Measurements from ENCODE around the gene CCDC85B. TPM values are rescaled to one million over a fixed set of nuclear protein-coding genes. Genes with fewer than 3 reads are reported as not detected.

The CCDC85B gene
- total RNA-seq, 1 experiment from 2014 or later, result 55.3 TPM

DNA sequence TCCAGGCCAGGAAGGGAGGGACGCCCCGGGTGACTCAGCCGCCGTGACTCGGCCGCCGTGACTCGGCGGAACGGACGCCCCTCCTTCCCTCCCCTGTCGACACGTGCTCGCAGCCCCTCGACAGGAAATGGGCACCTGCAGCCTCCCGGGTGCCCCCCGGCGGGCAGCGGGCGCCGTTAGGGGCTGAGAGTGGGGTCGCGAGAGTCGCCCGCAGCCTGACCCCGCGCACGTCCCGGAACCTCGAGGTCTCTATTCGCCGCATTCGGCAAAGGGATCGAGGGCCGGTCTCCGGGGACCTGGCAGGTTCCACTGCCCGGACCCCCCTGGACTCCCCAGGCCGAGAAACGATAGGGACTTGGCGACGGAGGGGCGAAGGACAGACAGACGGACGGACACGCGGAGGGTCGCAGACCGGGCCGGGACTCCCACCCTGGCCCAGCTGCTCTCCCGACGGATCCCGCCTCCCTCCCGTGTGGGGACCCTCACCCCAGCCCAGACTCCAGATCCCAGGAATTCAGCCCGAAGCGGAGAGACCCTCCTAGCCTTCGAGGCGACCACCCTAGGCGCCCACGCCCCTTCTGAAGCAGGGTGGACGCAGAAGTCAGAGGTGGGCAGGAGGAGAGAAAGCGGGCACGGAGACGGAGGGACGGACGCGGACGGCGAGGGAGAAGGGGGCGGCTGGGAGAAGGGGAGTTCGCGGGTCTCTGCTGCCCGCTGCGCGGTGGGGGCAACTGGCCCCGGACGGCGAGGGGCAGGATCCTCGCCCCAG, 9.1 kb downstream of the CCDC85B start (continued):
- TF ChIP-seq, protein P1, sequence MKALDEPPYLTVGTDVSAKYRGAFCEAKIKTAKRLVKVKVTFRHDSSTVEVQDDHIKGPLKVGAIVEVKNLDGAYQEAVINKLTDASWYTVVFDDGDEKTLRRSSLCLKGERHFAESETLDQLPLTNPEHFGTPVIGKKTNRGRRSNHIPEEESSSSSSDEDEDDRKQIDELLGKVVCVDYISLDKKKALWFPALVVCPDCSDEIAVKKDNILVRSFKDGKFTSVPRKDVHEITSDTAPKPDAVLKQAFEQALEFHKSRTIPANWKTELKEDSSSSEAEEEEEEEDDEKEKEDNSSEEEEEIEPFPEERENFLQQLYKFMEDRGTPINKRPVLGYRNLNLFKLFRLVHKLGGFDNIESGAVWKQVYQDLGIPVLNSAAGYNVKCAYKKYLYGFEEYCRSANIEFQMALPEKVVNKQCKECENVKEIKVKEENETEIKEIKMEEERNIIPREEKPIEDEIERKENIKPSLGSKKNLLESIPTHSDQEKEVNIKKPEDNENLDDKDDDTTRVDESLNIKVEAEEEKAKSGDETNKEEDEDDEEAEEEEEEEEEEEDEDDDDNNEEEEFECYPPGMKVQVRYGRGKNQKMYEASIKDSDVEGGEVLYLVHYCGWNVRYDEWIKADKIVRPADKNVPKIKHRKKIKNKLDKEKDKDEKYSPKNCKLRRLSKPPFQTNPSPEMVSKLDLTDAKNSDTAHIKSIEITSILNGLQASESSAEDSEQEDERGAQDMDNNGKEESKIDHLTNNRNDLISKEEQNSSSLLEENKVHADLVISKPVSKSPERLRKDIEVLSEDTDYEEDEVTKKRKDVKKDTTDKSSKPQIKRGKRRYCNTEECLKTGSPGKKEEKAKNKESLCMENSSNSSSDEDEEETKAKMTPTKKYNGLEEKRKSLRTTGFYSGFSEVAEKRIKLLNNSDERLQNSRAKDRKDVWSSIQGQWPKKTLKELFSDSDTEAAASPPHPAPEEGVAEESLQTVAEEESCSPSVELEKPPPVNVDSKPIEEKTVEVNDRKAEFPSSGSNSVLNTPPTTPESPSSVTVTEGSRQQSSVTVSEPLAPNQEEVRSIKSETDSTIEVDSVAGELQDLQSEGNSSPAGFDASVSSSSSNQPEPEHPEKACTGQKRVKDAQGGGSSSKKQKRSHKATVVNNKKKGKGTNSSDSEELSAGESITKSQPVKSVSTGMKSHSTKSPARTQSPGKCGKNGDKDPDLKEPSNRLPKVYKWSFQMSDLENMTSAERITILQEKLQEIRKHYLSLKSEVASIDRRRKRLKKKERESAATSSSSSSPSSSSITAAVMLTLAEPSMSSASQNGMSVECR (CRISPR knock-in tag; IDR thresholded peaks at IDR 0.05; ENCODE audit: borderline replicate concordance), result peak; percentile 45; the same call in 1 of the 2 replicates
- TF ChIP-seq FOXP1 (CRISPR knock-in tag; IDR thresholded peaks at IDR 0.05; ENCODE audit: borderline replicate concordance) (0 out of 2 replicates have a peak, but pooled peaks have one; percentile 17), CREB1 (CRISPR knock-in tag; IDR thresholded peaks at IDR 0.05) (0 out of 2 replicates have a peak, but pooled peaks have one; percentile 58)
- TF ChIP-seq, protein P2, sequence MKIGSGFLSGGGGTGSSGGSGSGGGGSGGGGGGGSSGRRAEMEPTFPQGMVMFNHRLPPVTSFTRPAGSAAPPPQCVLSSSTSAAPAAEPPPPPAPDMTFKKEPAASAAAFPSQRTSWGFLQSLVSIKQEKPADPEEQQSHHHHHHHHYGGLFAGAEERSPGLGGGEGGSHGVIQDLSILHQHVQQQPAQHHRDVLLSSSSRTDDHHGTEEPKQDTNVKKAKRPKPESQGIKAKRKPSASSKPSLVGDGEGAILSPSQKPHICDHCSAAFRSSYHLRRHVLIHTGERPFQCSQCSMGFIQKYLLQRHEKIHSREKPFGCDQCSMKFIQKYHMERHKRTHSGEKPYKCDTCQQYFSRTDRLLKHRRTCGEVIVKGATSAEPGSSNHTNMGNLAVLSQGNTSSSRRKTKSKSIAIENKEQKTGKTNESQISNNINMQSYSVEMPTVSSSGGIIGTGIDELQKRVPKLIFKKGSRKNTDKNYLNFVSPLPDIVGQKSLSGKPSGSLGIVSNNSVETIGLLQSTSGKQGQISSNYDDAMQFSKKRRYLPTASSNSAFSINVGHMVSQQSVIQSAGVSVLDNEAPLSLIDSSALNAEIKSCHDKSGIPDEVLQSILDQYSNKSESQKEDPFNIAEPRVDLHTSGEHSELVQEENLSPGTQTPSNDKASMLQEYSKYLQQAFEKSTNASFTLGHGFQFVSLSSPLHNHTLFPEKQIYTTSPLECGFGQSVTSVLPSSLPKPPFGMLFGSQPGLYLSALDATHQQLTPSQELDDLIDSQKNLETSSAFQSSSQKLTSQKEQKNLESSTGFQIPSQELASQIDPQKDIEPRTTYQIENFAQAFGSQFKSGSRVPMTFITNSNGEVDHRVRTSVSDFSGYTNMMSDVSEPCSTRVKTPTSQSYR (CRISPR knock-in tag; IDR thresholded peaks at IDR 0.05), result no peak

DNA sequence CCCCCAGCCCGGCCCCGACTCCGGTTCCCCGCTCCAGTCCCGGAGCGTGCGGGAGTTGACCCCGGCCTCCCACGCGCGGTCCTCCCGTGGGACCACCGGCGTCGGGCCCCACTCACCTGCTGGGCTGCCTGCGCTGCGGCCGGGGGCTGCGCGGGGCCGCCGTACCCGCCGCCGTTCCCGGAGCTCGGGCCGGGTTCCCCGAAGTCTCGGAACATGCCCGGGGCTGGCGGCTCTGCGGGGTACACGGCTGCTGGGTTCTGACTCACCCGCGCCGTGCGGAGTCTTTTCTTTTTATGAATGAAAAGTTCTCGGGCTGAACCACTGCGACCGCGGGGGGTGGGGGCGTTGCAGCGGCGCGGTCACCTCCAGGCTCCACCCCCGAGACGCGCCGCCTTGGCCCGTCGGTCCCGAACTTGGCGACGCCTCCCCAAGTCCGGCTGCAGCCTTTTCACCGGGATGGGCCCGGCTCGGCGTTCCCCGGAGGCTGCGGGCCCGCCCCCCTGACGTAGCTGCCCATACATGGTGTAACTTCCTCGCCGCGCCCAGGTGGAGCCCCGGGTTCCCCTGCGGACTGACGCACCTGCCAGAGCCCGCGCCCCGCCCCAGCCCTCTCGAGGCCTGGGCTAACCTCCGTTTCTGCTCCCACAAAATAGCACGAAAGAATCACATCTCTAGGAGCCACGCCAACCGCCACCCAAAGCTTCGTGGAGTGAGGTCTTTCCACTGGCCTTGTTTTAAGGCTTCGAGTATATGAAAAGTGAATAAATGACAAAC, 9.8 kb downstream of the CCDC85B start, which contains the start of gene FOSL1:
FOSL1 (minus strand) TSS at position 264 of the 774 bp plus-strand sequence; CDS start at position 215, 49 bp downstream.
- Mint-ChIP-seq H3K36me3 (no peaks in the 10 kb centered on the region; the same call in 1 of the 2 replicates), H3K4me3 (peak within 1 kb of the TSS; percentile 72), H3K9me3 (no peaks in the 10 kb centered on the region), H3K27me3 (ENCODE audit: low read depth) (peaks cover 78% of the 10 kb centered on the region), H3K4me1 (0 out of 2 replicates have a peak, but pooled peaks cover 4% of the 10 kb centered on the region), H3K27ac (0 out of 2 replicates have a peak within 1 kb of the TSS, but pooled peaks have one; percentile 41)
- DNase-seq (ENCODE audit: low spot score), result peak; percentile 97
- ATAC-seq, result peak; percentile 95
- ChIA-PET CTCF (interaction anchor here (1.0 to 2.2 kb wide), 7 partner anchors 9 to 189 kb away, joined by 3 to 33 read pairs (median 10); partner anchors contain the start of genes CCDC85B, FIBP and MUS81), POLR2A (interaction anchor here (0.6 to 1.7 kb wide), 8 partner anchors 10 to 50 kb away, joined by 3 to 6 read pairs (median 3); partner anchors contain the start of genes CCDC85B, FIBP and MUS81)
- TF ChIP-seq TCF7 (CRISPR knock-in tag; IDR thresholded peaks at IDR 0.05; ENCODE audit: low read depth) (no peak), TEAD1 (CRISPR knock-in tag; IDR thresholded peaks at IDR 0.05) (no peak), KAT7 (CRISPR knock-in tag; IDR thresholded peaks at IDR 0.05; ENCODE audit: borderline replicate concordance) (no peak), GTF2I (CRISPR knock-in tag; conservative IDR thresholded peaks at IDR 0.05) (no peak), CBFB (CRISPR knock-in tag; IDR thresholded peaks at IDR 0.05; ENCODE audit: low read depth) (no peak), CREB1 (CRISPR knock-in tag; IDR thresholded peaks at IDR 0.05) (0 out of 2 replicates have a peak, but pooled peaks have one; percentile 42), ZNF263 (CRISPR knock-in tag; IDR thresholded peaks at IDR 0.05; ENCODE audit: low read depth) (no peak)
- TF ChIP-seq, protein P3, sequence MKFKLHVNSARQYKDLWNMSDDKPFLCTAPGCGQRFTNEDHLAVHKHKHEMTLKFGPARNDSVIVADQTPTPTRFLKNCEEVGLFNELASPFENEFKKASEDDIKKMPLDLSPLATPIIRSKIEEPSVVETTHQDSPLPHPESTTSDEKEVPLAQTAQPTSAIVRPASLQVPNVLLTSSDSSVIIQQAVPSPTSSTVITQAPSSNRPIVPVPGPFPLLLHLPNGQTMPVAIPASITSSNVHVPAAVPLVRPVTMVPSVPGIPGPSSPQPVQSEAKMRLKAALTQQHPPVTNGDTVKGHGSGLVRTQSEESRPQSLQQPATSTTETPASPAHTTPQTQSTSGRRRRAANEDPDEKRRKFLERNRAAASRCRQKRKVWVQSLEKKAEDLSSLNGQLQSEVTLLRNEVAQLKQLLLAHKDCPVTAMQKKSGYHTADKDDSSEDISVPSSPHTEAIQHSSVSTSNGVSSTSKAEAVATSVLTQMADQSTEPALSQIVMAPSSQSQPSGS (CRISPR knock-in tag; IDR thresholded peaks at IDR 0.05; ENCODE audit: borderline replicate concordance, low read depth), result no peak
- TF ChIP-seq, protein P4, sequence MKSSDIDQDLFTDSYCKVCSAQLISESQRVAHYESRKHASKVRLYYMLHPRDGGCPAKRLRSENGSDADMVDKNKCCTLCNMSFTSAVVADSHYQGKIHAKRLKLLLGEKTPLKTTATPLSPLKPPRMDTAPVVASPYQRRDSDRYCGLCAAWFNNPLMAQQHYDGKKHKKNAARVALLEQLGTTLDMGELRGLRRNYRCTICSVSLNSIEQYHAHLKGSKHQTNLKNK (CRISPR knock-in tag; IDR thresholded peaks at IDR 0.05), result no peak
- TF ChIP-seq, protein P5, sequence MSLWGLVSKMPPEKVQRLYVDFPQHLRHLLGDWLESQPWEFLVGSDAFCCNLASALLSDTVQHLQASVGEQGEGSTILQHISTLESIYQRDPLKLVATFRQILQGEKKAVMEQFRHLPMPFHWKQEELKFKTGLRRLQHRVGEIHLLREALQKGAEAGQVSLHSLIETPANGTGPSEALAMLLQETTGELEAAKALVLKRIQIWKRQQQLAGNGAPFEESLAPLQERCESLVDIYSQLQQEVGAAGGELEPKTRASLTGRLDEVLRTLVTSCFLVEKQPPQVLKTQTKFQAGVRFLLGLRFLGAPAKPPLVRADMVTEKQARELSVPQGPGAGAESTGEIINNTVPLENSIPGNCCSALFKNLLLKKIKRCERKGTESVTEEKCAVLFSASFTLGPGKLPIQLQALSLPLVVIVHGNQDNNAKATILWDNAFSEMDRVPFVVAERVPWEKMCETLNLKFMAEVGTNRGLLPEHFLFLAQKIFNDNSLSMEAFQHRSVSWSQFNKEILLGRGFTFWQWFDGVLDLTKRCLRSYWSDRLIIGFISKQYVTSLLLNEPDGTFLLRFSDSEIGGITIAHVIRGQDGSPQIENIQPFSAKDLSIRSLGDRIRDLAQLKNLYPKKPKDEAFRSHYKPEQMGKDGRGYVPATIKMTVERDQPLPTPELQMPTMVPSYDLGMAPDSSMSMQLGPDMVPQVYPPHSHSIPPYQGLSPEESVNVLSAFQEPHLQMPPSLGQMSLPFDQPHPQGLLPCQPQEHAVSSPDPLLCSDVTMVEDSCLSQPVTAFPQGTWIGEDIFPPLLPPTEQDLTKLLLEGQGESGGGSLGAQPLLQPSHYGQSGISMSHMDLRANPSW (CRISPR knock-in tag; conservative IDR thresholded peaks at IDR 0.05; ENCODE audit: low read depth), result no peak
- TF ChIP-seq, protein P6, sequence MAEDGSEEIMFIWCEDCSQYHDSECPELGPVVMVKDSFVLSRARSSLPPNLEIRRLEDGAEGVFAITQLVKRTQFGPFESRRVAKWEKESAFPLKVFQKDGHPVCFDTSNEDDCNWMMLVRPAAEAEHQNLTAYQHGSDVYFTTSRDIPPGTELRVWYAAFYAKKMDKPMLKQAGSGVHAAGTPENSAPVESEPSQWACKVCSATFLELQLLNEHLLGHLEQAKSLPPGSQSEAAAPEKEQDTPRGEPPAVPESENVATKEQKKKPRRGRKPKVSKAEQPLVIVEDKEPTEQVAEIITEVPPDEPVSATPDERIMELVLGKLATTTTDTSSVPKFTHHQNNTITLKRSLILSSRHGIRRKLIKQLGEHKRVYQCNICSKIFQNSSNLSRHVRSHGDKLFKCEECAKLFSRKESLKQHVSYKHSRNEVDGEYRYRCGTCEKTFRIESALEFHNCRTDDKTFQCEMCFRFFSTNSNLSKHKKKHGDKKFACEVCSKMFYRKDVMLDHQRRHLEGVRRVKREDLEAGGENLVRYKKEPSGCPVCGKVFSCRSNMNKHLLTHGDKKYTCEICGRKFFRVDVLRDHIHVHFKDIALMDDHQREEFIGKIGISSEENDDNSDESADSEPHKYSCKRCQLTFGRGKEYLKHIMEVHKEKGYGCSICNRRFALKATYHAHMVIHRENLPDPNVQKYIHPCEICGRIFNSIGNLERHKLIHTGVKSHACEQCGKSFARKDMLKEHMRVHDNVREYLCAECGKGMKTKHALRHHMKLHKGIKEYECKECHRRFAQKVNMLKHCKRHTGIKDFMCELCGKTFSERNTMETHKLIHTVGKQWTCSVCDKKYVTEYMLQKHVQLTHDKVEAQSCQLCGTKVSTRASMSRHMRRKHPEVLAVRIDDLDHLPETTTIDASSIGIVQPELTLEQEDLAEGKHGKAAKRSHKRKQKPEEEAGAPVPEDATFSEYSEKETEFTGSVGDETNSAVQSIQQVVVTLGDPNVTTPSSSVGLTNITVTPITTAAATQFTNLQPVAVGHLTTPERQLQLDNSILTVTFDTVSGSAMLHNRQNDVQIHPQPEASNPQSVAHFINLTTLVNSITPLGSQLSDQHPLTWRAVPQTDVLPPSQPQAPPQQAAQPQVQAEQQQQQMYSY (CRISPR knock-in tag; IDR thresholded peaks at IDR 0.05), result no peak
- TF ChIP-seq, protein P7, sequence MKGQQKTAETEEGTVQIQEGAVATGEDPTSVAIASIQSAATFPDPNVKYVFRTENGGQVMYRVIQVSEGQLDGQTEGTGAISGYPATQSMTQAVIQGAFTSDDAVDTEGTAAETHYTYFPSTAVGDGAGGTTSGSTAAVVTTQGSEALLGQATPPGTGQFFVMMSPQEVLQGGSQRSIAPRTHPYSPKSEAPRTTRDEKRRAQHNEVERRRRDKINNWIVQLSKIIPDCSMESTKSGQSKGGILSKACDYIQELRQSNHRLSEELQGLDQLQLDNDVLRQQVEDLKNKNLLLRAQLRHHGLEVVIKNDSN (CRISPR knock-in tag; IDR thresholded peaks at IDR 0.05), result no peak
